ENCODE measurements around the gene VTI1A.

Gene VTI1A

GRCh38 chr10:112815269-112816032 lies 368.4 kb downstream of the VTI1A start:
- Histone ChIP-seq H3K9ac (ENCODE audit: low read depth in 1 of 2, low read length in 2 of 2) (no peak overlapping the region), H3K4me3 (ENCODE audit: low read length in 2 of 2) (no peak overlapping the region), H3K36me3 (ENCODE audit: control insufficient read depth in 2 of 2, insufficient read depth in 2 of 2, low read length in 2 of 2) (peaks cover 0 to 2% of the 10 kb centered on the region in 2 donors), H3K4me1 (ENCODE audit: control insufficient read depth in 2 of 2, insufficient read depth in 2 of 2, low read length in 2 of 2) (no peaks in the 10 kb centered on the region), H3K9me3 (ENCODE audit: control insufficient read depth in 2 of 2, low read length in 2 of 2) (no peaks in the 10 kb centered on the region), H3K27me3 (ENCODE audit: control insufficient read depth in 2 of 2, insufficient read depth in 2 of 2, low read length in 2 of 2) (no peaks in the 10 kb centered on the region), H3K27ac (ENCODE audit: low read depth in 2 of 2, low read length in 2 of 2) (no peak overlapping the region)

- H3K4me3 ChIP-seq (ENCODE audit: low read length in 2 of 2), result no peak overlapping the region
- H3K36me3 ChIP-seq (ENCODE audit: control insufficient read depth in 2 of 2, insufficient read depth in 2 of 2, low read length in 2 of 2), result no peaks in the 10 kb centered on the region
- no peaks in the 10 kb centered on the region for H3K9me3 ChIP-seq (ENCODE audit: control insufficient read depth in 2 of 2, low read length in 2 of 2)
- no peaks in the 10 kb centered on the region for H3K4me1 ChIP-seq (ENCODE audit: control insufficient read depth in 2 of 2, insufficient read depth in 2 of 2, low read length in 2 of 2)
- no peak overlapping the region for H3K27ac ChIP-seq (ENCODE audit: low read depth in 2 of 2, low read length in 2 of 2)
- H3K27me3 ChIP-seq (ENCODE audit: control insufficient read depth in 2 of 2, insufficient read depth in 2 of 2, low read length in 2 of 2), result no peaks in the 10 kb centered on the region
- no peak overlapping the region for H3K9ac ChIP-seq (ENCODE audit: low read depth in 1 of 2, low read length in 2 of 2)
Measured at GRCh38 chr10:112816033-112816430, 369.0 kb downstream of the VTI1A start.

- Histone ChIP-seq H3K27ac (ENCODE audit: low read depth in 2 of 2, low read length in 2 of 2) (no peak overlapping the region), H3K9ac (ENCODE audit: low read depth in 1 of 2, low read length in 2 of 2) (no peak overlapping the region), H3K4me3 (ENCODE audit: low read length in 2 of 2) (no peak overlapping the region), H3K9me3 (ENCODE audit: control insufficient read depth in 2 of 2, low read length in 2 of 2) (no peaks in the 10 kb centered on the region), H3K4me1 (ENCODE audit: control insufficient read depth in 2 of 2, insufficient read depth in 2 of 2, low read length in 2 of 2) (no peaks in the 10 kb centered on the region), H3K27me3 (ENCODE audit: control insufficient read depth in 2 of 2, insufficient read depth in 2 of 2, low read length in 2 of 2) (no peaks in the 10 kb centered on the region), H3K36me3 (ENCODE audit: control insufficient read depth in 2 of 2, insufficient read depth in 2 of 2, low read length in 2 of 2) (no peaks in the 10 kb centered on the region)
Measured at GRCh38 chr10:112816891-112817290, 369.9 kb downstream of the VTI1A start.

- Histone ChIP-seq H3K27ac (ENCODE audit: low read depth in 2 of 2, low read length in 2 of 2) (no peak overlapping the region), H3K9me3 (ENCODE audit: control insufficient read depth in 2 of 2, low read length in 2 of 2) (no peaks in the 10 kb centered on the region), H3K4me1 (ENCODE audit: control insufficient read depth in 2 of 2, insufficient read depth in 2 of 2, low read length in 2 of 2) (no peaks in the 10 kb centered on the region), H3K27me3 (ENCODE audit: control insufficient read depth in 2 of 2, insufficient read depth in 2 of 2, low read length in 2 of 2) (no peaks in the 10 kb centered on the region), H3K4me3 (ENCODE audit: low read length in 2 of 2) (no peak overlapping the region), H3K36me3 (ENCODE audit: control insufficient read depth in 2 of 2, insufficient read depth in 2 of 2, low read length in 2 of 2) (no peaks in the 10 kb centered on the region), H3K9ac (ENCODE audit: low read depth in 1 of 2, low read length in 2 of 2) (no peak overlapping the region)
Measured at GRCh38 chr10:112817981-112818777, 371.2 kb downstream of the VTI1A start.

- Histone ChIP-seq H3K36me3 (ENCODE audit: control insufficient read depth in 2 of 2, insufficient read depth in 2 of 2, low read length in 2 of 2) (no peaks in the 10 kb centered on the region), H3K4me3 (ENCODE audit: low read length in 2 of 2) (no peak overlapping the region), H3K9me3 (ENCODE audit: control insufficient read depth in 2 of 2, low read length in 2 of 2) (no peaks in the 10 kb centered on the region), H3K27me3 (ENCODE audit: control insufficient read depth in 2 of 2, insufficient read depth in 2 of 2, low read length in 2 of 2) (no peaks in the 10 kb centered on the region), H3K27ac (ENCODE audit: low read depth in 2 of 2, low read length in 2 of 2) (no peak overlapping the region), H3K4me1 (ENCODE audit: control insufficient read depth in 2 of 2, insufficient read depth in 2 of 2, low read length in 2 of 2) (no peaks in the 10 kb centered on the region), H3K9ac (ENCODE audit: low read depth in 1 of 2, low read length in 2 of 2) (no peak overlapping the region)
Measured at GRCh38 chr10:112819231-112819630, 372.2 kb downstream of the VTI1A start.

- H3K27me3 ChIP-seq (ENCODE audit: control insufficient read depth in 2 of 2, insufficient read depth in 2 of 2, low read length in 2 of 2), result no peaks in the 10 kb centered on the region
- no peak overlapping the region for H3K9ac ChIP-seq (ENCODE audit: low read depth in 1 of 2, low read length in 2 of 2)
- H3K36me3 ChIP-seq (ENCODE audit: control insufficient read depth in 2 of 2, insufficient read depth in 2 of 2, low read length in 2 of 2), result no peaks in the 10 kb centered on the region
- no peaks in the 10 kb centered on the region for H3K9me3 ChIP-seq (ENCODE audit: control insufficient read depth in 2 of 2, low read length in 2 of 2)
- H3K4me1 ChIP-seq (ENCODE audit: control insufficient read depth in 2 of 2, insufficient read depth in 2 of 2, low read length in 2 of 2), result no peaks in the 10 kb centered on the region
- H3K4me3 ChIP-seq (ENCODE audit: low read length in 2 of 2), result no peak overlapping the region
- H3K27ac ChIP-seq (ENCODE audit: low read depth in 2 of 2, low read length in 2 of 2), result no peak overlapping the region
Measured at GRCh38 chr10:112820320-112820719, 373.3 kb downstream of the VTI1A start.

- H3K9me3 ChIP-seq (ENCODE audit: control insufficient read depth in 2 of 2, low read length in 2 of 2), result no peaks in the 10 kb centered on the region
- no peak overlapping the region for H3K9ac ChIP-seq (ENCODE audit: low read depth in 1 of 2, low read length in 2 of 2)
- H3K4me1 ChIP-seq (ENCODE audit: control insufficient read depth in 2 of 2, insufficient read depth in 2 of 2, low read length in 2 of 2), result no peaks in the 10 kb centered on the region
- H3K27ac ChIP-seq (ENCODE audit: low read depth in 2 of 2, low read length in 2 of 2), result no peak overlapping the region
- H3K27me3 ChIP-seq (ENCODE audit: control insufficient read depth in 2 of 2, insufficient read depth in 2 of 2, low read length in 2 of 2), result no peaks in the 10 kb centered on the region
- H3K4me3 ChIP-seq (ENCODE audit: low read length in 2 of 2), result no peak overlapping the region
- H3K36me3 ChIP-seq (ENCODE audit: control insufficient read depth in 2 of 2, insufficient read depth in 2 of 2, low read length in 2 of 2), result no peaks in the 10 kb centered on the region
Measured at GRCh38 chr10:112821038-112821437, 374.0 kb downstream of the VTI1A start.

GRCh38 chr10:112821663-112822062 lies 374.6 kb downstream of the VTI1A start:
- Histone ChIP-seq H3K9ac (ENCODE audit: low read depth in 1 of 2, low read length in 2 of 2) (no peak overlapping the region), H3K9me3 (ENCODE audit: control insufficient read depth in 2 of 2, low read length in 2 of 2) (no peaks in the 10 kb centered on the region), H3K4me1 (ENCODE audit: control insufficient read depth in 2 of 2, insufficient read depth in 2 of 2, low read length in 2 of 2) (no peaks in the 10 kb centered on the region), H3K27ac (ENCODE audit: low read depth in 2 of 2, low read length in 2 of 2) (no peak overlapping the region), H3K4me3 (ENCODE audit: low read length in 2 of 2) (no peak overlapping the region), H3K36me3 (ENCODE audit: control insufficient read depth in 2 of 2, insufficient read depth in 2 of 2, low read length in 2 of 2) (no peaks in the 10 kb centered on the region), H3K27me3 (ENCODE audit: control insufficient read depth in 2 of 2, insufficient read depth in 2 of 2, low read length in 2 of 2) (no peaks in the 10 kb centered on the region)

GRCh38 chr10:112823007-112823406 lies 376.0 kb downstream of the VTI1A start:
- H3K27ac ChIP-seq (ENCODE audit: low read depth in 2 of 2, low read length in 2 of 2), result no peak overlapping the region
- no peaks in the 10 kb centered on the region for H3K27me3 ChIP-seq (ENCODE audit: control insufficient read depth in 2 of 2, insufficient read depth in 2 of 2, low read length in 2 of 2)
- H3K36me3 ChIP-seq (ENCODE audit: control insufficient read depth in 2 of 2, insufficient read depth in 2 of 2, low read length in 2 of 2), result no peaks in the 10 kb centered on the region
- H3K4me1 ChIP-seq (ENCODE audit: control insufficient read depth in 2 of 2, insufficient read depth in 2 of 2, low read length in 2 of 2), result no peaks in the 10 kb centered on the region
- no peak overlapping the region for H3K9ac ChIP-seq (ENCODE audit: low read depth in 1 of 2, low read length in 2 of 2)
- no peaks in the 10 kb centered on the region for H3K9me3 ChIP-seq (ENCODE audit: control insufficient read depth in 2 of 2, low read length in 2 of 2)
- no peak overlapping the region for H3K4me3 ChIP-seq (ENCODE audit: low read length in 2 of 2)

GRCh38 chr10:112823604-112824003 lies 376.6 kb downstream of the VTI1A start:
- no peaks in the 10 kb centered on the region for H3K4me1 ChIP-seq (ENCODE audit: control insufficient read depth in 2 of 2, insufficient read depth in 2 of 2, low read length in 2 of 2)
- H3K36me3 ChIP-seq (ENCODE audit: control insufficient read depth in 2 of 2, insufficient read depth in 2 of 2, low read length in 2 of 2), result no peaks in the 10 kb centered on the region
- H3K4me3 ChIP-seq (ENCODE audit: low read length in 2 of 2), result no peak overlapping the region
- H3K27me3 ChIP-seq (ENCODE audit: control insufficient read depth in 2 of 2, insufficient read depth in 2 of 2, low read length in 2 of 2), result no peaks in the 10 kb centered on the region
- H3K9ac ChIP-seq (ENCODE audit: low read depth in 1 of 2, low read length in 2 of 2), result no peak overlapping the region
- H3K27ac ChIP-seq (ENCODE audit: low read depth in 2 of 2, low read length in 2 of 2), result no peak overlapping the region
- no peaks in the 10 kb centered on the region for H3K9me3 ChIP-seq (ENCODE audit: control insufficient read depth in 2 of 2, low read length in 2 of 2)
